Right atrium auricular region (tissue), 2 donors: Measurements from ENCODE around the gene SLC17A9. TPM values are rescaled to one million over a fixed set of nuclear protein-coding genes. Genes with fewer than 3 reads are reported as not detected.

Source experiments
- DNase-seq: peaks from one replicate; pipeline ENCODE4 v3.0.0-alpha.2; 2019; ENCODE audit warnings: low spot score
- H3K27ac ChIP-seq, 2 donors: fragments of 200-600 bp; sonication (generic); 1 replicate in 1 of 2; 2 replicates in 1 of 2; pipeline ENCODE4 v1.5.1; 2016 to 2019
- H3K27me3 ChIP-seq, 2 donors: fragments of 200-600 bp; sonication (generic); one replicate each; pipeline versions ENCODE4 v1.5.1 to v1.6.0; 2017 to 2019
- H3K36me3 ChIP-seq: fragments of 200-600 bp; sonication (generic); one replicate; pipeline ENCODE4 v1.5.1; 2016
- H3K4me1 ChIP-seq, 2 donors: fragments of 200-600 bp; sonication (generic); one replicate each; pipeline versions ENCODE4 v1.5.1 to v1.6.0; 2017 to 2019
- H3K4me3 ChIP-seq, 2 donors: fragments of 200-600 bp; sonication (generic); 1 replicate in 1 of 2; 2 replicates in 1 of 2; pipeline ENCODE4 v1.5.1; 2017 to 2019; ENCODE audit warnings: mild to moderate bottlenecking in 1 of 2, moderate library complexity in 1 of 2
- H3K9me3 ChIP-seq, 2 donors: fragments of 200-600 bp; sonication (generic); one replicate each; pipeline ENCODE4 v1.5.1; 2019
- total RNA-seq, 2 donors: library from RNA; depleted of rRNA; stranded (reverse); fragments of >200 nt; gene quantifications; one replicate each; pipeline ENCODE4 v1.1.0, GENCODE V29; 2016
- TF ChIP-seq, protein P1 (sequence below), 2 donors: fragments of 200-600 bp; sonication (generic); IDR thresholded peaks; one replicate each; pipeline ENCODE4 v1.5.1; 2019; ENCODE audit warnings: antibody characterized with exemption in 2 of 2

Gene SLC17A9
- total RNA-seq, 2 donors from 2014 or later: 1.3 to 1.8 TPM

DNA sequence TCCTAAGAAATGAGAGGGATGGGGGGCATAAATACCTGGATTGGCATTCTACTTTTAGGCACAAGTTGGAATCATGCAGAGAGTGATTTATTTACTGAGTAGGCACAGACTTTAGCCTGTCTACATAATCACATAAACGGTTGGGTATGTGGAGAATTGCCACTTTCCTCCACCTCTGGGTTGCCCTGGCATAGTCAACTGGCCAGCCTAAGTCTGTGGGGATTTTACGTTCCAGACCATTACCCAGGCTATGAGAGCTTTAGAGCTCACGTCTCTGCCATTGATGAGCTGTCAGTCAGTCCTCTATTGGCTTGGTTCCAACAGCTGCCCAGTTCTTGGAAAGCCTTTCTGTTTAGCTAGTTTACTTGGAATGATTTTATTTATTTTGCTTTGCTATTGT lies 59.3 kb downstream of the SLC17A9 start:
- DNase-seq: no peak
- H3K27ac ChIP-seq: no peak overlapping the region
- H3K4me3 ChIP-seq: no peak overlapping the region
- H3K9me3 ChIP-seq: peaks cover 3 to 21% of the 10 kb centered on the region in 2 donors
- H3K4me1 ChIP-seq: peaks cover 0 to 23% of the 10 kb centered on the region in 2 donors
- TF ChIP-seq, protein P1, sequence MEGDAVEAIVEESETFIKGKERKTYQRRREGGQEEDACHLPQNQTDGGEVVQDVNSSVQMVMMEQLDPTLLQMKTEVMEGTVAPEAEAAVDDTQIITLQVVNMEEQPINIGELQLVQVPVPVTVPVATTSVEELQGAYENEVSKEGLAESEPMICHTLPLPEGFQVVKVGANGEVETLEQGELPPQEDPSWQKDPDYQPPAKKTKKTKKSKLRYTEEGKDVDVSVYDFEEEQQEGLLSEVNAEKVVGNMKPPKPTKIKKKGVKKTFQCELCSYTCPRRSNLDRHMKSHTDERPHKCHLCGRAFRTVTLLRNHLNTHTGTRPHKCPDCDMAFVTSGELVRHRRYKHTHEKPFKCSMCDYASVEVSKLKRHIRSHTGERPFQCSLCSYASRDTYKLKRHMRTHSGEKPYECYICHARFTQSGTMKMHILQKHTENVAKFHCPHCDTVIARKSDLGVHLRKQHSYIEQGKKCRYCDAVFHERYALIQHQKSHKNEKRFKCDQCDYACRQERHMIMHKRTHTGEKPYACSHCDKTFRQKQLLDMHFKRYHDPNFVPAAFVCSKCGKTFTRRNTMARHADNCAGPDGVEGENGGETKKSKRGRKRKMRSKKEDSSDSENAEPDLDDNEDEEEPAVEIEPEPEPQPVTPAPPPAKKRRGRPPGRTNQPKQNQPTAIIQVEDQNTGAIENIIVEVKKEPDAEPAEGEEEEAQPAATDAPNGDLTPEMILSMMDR (IDR thresholded peaks at IDR 0.05): no peak
- peaks cover 27 to 37% of the 10 kb centered on the region in 2 donors for H3K27me3 ChIP-seq
- H3K36me3 ChIP-seq: no peaks in the 10 kb centered on the region

DNA sequence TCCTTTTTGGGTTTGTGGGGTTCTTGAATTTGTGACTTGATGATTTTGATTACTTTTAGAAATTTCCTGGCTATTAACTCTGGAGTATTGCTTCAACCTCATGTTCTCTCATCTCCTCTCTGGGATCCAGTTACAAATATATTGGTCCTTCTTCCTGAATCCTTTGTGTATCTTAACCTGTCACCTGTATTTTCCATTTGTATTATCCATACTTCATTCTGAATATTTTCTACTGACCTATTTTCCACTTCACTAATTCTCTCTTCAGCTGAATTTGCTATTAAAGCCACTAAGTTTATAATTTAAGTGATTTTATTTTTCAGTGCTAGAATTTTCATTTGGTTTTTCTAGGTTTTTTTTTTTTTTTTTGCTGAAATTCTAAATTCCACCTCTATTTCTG lies 60.7 kb downstream of the SLC17A9 start:
- H3K36me3 ChIP-seq: no peaks in the 10 kb centered on the region
- peaks cover 0 to 12% of the 10 kb centered on the region in 2 donors for H3K4me1 ChIP-seq
- TF ChIP-seq, protein P1 (IDR thresholded peaks at IDR 0.05): no peak
- H3K9me3 ChIP-seq: peaks cover 3 to 21% of the 10 kb centered on the region in 2 donors
- no peak overlapping the region for H3K27ac ChIP-seq
- H3K27me3 ChIP-seq: peaks cover 15 to 23% of the 10 kb centered on the region in 2 donors
- no peak for DNase-seq
- H3K4me3 ChIP-seq: no peak overlapping the region

DNA sequence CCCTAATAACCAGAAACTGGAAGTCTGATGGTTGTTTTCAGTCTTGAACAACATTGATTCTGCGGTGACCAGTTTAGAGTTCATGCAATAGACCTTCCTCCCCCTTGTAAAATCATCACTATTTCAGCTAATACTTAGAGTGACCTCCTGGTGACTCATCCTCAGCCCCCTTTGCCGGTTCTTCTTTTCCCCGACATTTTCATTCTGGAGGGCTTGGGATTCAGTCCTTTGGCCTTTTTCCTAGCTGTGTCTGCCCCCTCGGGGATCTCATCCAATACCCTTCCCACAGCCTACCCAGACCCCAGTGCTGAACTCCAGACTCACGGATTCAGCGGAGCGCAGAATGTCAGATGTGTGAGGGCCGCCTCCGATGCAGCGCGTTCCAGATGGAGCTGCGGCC lies 61.8 kb downstream of the SLC17A9 start:
- Histone ChIP-seq H3K27me3 (peaks cover 7 to 13% of the 10 kb centered on the region in 2 donors), H3K36me3 (no peaks in the 10 kb centered on the region), H3K9me3 (peaks cover 3 to 21% of the 10 kb centered on the region in 2 donors), H3K4me1 (peaks cover 0 to 1% of the 10 kb centered on the region in 2 donors), H3K27ac (no peak overlapping the region), H3K4me3 (no peak overlapping the region)
- TF ChIP-seq, protein P1 (IDR thresholded peaks at IDR 0.05): no peak
- DNase-seq: no peak

DNA sequence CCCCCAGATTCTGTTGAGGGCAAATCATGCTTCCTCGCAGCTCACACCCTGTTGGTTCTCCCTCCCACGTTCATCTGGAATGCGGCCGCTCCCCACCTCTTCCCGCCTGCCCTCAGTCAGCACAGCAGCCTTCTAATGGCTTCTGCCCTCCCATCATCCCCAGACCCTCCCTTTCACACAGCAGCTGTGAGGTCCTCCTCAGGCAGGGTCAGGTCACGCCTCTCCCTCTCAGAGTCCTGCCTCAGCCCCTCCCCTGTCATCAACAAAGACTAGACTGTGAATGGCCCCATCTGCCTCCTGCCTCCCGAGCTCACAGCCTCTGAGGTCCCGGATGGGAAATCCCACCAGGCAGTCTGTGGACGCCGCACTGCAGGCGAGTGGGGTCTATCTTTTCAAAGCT lies 62.2 kb downstream of the SLC17A9 start:
- Histone ChIP-seq H3K4me3 (no peak overlapping the region), H3K9me3 (peaks cover 3 to 23% of the 10 kb centered on the region in 2 donors), H3K4me1 (no peaks in the 10 kb centered on the region), H3K27ac (no peak overlapping the region), H3K27me3 (peaks cover 3 to 9% of the 10 kb centered on the region in 2 donors), H3K36me3 (no peaks in the 10 kb centered on the region)
- no peak for DNase-seq
- TF ChIP-seq, protein P1 (IDR thresholded peaks at IDR 0.05): no peak

DNA sequence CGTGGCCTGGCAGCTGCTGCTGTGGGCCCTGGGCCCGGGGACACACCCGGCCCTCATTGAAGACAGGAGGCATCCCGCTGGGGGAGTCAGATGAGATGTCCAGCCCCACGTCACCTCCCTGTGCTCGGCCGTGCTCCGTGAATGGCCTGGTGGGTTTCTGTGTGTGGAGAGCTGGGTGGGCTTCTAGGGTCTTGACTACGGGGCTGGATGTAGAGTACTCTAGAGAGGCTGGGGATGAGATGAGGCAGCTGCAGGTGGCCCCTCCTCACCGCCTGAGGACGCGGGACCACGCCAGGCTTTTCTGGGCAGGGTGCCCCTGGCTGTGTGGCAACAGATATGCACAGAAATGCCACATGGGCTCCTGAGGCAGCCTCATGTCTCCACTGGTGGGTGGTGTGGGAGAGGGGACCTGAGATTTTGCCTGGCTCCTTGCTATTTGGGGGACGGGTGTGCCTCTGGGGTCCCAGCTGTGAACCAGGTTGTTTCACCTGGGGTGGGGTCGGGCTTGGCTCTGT lies 62.7 kb downstream of the SLC17A9 start:
- no peak for DNase-seq
- Histone ChIP-seq H3K27me3 (peaks cover 0 to 7% of the 10 kb centered on the region in 2 donors), H3K36me3 (no peaks in the 10 kb centered on the region)

More for the DNA sequence above, 62.7 kb downstream of the SLC17A9 start:
- Histone ChIP-seq H3K27ac (no peak overlapping the region), H3K9me3 (peaks cover 3 to 28% of the 10 kb centered on the region in 2 donors), H3K4me1 (no peaks in the 10 kb centered on the region), H3K4me3 (no peak overlapping the region)
- TF ChIP-seq, protein P1 (IDR thresholded peaks at IDR 0.05): no peak
